Muscle of leg (tissue), 11 donors: Measurements from ENCODE around the gene ULBP3. TPM values are rescaled to one million over a fixed set of nuclear protein-coding genes. Genes with fewer than 3 reads are reported as not detected.
A peak's percentile ranks its signal among the peaks of the same experiment; 100 is the strongest.
"Not testable (repeated sequence)": the region's sequence is repeated elsewhere in the genome, so short reads cannot be mapped to it uniquely, and the experiment has no call there.

Experiments
- DNase-seq: peaks from one replicate; pipeline ENCODE4 v3.0.0; 2013
- H3K27ac ChIP-seq: one replicate; pipeline ENCODE4 v1.5.1; 2013; ENCODE audit warnings: mild to moderate bottlenecking, low read length, control low read depth
- H3K27me3 ChIP-seq: one replicate; pipeline ENCODE4 v1.6.1; 2013; ENCODE audit warnings: low read length; ENCODE audit not compliant: control insufficient read depth, insufficient read depth
- H3K36me3 ChIP-seq: one replicate; pipeline ENCODE4 v1.6.1; 2013; ENCODE audit warnings: low read length; ENCODE audit not compliant: control insufficient read depth, insufficient read depth
- H3K4me1 ChIP-seq: one replicate; pipeline ENCODE4 v1.6.1; 2013; ENCODE audit warnings: low read length; ENCODE audit not compliant: control insufficient read depth, insufficient read depth
- H3K4me3 ChIP-seq: one replicate; pipeline ENCODE4 v1.5.1; 2013; ENCODE audit warnings: low read length, control low read depth
- H3K9me3 ChIP-seq: replicated peaks from 2 replicates; pipeline ENCODE4 v1.6.1; 2013; ENCODE audit warnings: low read depth, low read length; ENCODE audit not compliant: control insufficient read depth
- WGBS: methylation state at CpG from one replicate; pipeline ENCODE4 v1.1.5; 2013; ENCODE audit warnings: missing lambda C conversion rate; ENCODE audit not compliant: insufficient coverage; 5-methylcytosine and 5-hydroxymethylcytosine counted together
- polyA plus RNA-seq, 8 donors: library from polyadenylated mRNA; unstranded; fragments of 120-200 nt; gene quantifications; one replicate each; pipeline versions ENCODE4 v1.2.1 to v1.2.3, GENCODE V29; 2013; ENCODE audit warnings: inconsistent platforms in 1 of 8, low replicate concordance in 1 of 8; ENCODE audit not compliant: insufficient read length in 8 of 8, insufficient read depth in 1 of 8
- total RNA-seq: library from RNA; stranded (reverse); fragments of 120-200 nt; gene quantifications from one replicate; pipeline ENCODE4 v1.2.4, GENCODE V29; 2013

ULBP3 gene
- total and polyA plus RNA-seq, 9 donors = 1.5 to 3.9 (median 2.6) TPM

DNA sequence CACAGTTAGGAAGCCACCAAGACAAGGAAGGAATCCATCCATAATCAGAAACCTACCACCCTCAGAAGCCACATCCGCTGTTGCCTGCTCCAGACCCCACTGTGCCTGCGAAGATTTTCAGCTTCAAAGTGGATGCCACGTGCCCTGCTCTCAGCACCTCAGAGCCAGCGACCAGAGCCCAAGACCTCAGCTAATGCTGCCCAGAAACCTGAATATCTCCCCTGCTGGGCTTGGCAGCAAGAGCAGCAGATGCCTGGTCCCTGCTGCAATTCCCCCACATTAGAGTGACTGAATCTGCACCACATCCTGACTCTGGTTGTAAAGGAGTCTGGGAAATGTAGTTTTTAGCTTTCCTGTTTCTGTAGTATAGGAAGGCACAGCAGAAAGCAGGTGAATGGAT is 10.7 kb upstream of the ULBP3 start:
- no peaks in the 10 kb centered on the region for H3K9me3 ChIP-seq
- no peaks in the 10 kb centered on the region for H3K36me3 ChIP-seq
- no peak for DNase-seq
- H3K4me1 ChIP-seq = peaks cover 2% of the 10 kb centered on the region
- H3K4me3 ChIP-seq = no peak overlapping the region
- H3K27me3 ChIP-seq = no peaks in the 10 kb centered on the region
- 65% methylated on average over 4 of the region's 4 CpGs for WGBS
- H3K27ac ChIP-seq = no peak overlapping the region

DNA sequence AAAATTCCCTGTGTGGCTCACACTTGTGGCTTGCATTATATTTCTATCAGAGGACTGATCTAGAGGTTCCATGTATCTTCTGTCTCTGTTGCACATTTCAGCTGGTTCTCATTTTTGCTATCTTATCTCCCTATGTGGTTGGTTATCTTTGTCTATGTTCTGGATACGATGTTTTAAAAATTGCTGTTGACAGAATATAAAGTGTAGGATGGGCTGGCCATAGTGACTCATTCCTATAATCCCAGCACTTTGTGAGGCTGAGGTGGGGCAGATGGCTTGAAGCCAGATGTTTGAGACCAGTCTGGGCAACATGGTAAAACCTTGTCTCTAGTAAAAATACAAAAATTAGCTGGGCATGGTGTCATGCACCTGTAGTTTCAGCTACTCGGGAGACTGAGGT is 9.9 kb upstream of the ULBP3 start:
- 71% methylated on average over 1 of the region's 2 CpGs for WGBS
- Histone ChIP-seq H3K4me1 (peaks cover 3% of the 10 kb centered on the region), H3K9me3 (no peaks in the 10 kb centered on the region), H3K4me3 (no peak overlapping the region), H3K27me3 (no peaks in the 10 kb centered on the region), H3K27ac (no peak overlapping the region), H3K36me3 (no peaks in the 10 kb centered on the region)
- DNase-seq = no peak

DNA sequence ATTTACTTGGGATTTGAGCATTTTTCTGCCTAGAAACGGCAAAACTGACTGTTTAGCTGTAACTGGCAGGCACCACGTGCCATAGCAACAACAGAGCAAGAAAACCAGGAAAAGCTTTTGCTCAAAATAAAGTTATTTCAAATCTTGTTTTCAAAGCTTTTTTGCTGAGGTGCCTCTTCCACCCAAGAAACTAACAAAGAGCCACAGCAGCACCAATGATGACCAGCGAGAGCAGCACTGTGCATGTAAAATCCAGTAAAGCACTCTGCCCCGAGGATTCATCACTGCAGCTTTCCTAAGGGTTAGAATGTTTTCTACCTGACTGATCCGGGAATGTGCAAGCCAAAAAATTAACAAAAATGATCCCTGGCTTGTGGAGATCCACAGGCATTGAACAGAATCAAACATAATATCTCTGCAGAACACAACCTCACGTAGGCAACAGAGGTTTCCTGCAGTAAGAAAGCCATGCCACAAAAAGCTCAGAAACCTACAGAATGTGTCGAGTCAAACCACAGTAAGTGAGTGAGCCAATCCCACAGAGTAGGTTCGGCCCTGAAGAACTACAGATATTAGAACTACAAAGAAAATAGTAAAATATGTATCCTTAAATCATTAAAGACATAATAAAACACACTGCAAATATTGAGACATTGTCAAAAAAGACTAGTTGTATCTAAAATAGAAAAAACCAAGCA is 7.4 kb upstream of the ULBP3 start:
- 62% methylated on average over 4 of the region's 8 CpGs for WGBS

DNA sequence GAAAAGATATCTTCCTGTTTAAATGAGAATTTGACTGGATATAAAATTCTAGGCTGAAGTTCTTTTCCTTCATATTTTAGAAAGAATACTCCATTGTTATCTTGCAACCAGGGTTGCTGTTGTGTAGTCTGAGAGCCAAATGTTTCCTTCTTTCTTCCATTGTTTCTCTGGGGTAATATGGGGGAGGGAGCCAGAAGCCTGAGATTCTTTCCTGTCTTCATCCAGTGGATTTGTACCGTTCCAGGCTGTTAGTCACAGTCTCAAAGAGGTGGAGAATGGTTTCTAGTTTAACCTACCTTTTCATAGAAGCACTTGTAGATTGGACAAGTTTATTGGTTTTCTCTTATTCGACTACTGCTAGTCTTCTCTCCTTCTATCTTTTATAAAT is 6.1 kb upstream of the ULBP3 start:
- no CpG with 5 or more reads among the region's 2 CpGs for WGBS
- H3K9me3 ChIP-seq = no peaks in the 10 kb centered on the region
- H3K4me1 ChIP-seq = peaks cover 8% of the 10 kb centered on the region
- H3K27me3 ChIP-seq = no peaks in the 10 kb centered on the region
- peak; percentile 34 for DNase-seq
- no peak overlapping the region for H3K27ac ChIP-seq
- no peaks in the 10 kb centered on the region for H3K36me3 ChIP-seq
- H3K4me3 ChIP-seq = no peak overlapping the region

More for the DNA sequence above, 7.4 kb upstream of the ULBP3 start:
- Histone ChIP-seq H3K4me3 (no peak overlapping the region), H3K4me1 (peaks cover 8% of the 10 kb centered on the region), H3K27me3 (no peaks in the 10 kb centered on the region), H3K36me3 (no peaks in the 10 kb centered on the region), H3K27ac (no peak overlapping the region), H3K9me3 (no peaks in the 10 kb centered on the region)
- no peak for DNase-seq

DNA sequence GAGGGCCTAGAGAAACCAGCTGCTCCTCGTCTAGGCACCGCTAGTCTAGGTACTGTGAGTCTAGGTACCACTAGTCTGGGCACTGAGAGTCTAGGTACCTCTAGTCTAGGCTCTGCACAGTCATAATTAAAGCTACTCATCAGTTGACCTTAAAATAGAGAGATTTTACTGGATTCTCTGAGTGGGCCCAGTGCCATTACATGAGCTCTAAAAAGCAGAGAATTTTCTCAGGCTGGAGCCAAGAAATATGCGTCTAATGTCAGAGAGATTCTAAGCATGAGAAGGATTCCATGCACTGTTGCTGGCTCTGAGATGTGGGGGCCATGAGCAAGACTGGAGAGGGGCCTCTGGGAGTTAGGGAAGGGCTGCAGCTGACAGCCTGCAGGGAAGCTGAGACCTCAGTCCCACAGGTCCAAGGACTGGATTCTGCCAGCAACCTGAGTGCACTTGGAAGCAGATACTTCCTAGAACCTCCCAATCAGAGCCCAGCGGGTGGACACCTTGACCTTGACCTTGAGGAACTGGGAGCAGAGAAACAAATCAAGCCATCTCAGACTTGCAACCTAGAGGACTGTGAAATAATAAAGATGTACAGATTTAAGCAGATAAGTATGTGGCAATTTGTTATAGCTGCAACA is 5.6 kb upstream of the ULBP3 start:
- WGBS = no CpG with 5 or more reads among the region's 4 CpGs
- H3K27ac ChIP-seq, H3K27me3 ChIP-seq, H3K9me3 ChIP-seq, H3K36me3 ChIP-seq, H3K4me3 ChIP-seq: not testable (repeated sequence)
- peak; percentile 58 for DNase-seq
- peaks cover 11% of the 10 kb centered on the region for H3K4me1 ChIP-seq

DNA sequence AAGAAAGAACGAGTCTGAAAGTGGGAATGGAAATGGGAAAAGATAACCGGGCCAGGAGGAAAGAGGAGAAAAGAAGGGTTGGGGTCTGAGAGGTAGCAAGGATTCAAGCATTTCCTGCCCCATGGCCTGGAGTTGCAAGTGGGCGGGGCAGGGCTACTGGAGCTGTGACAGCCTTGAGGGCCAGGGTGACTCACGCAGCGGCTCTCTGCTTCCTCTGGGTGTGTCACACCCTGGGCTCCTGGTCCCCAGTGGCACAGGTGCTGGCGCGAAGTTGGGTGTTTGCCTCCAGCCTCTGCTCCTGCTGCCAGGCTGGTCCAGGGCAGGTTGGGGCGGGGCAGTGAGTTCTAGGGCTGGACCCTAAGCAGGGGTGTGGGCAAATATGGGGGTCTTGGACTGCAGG is 3.3 kb upstream of the ULBP3 start:
- Histone ChIP-seq H3K36me3 (no peaks in the 10 kb centered on the region), H3K4me3 (no peak overlapping the region), H3K4me1 (peaks cover 20% of the 10 kb centered on the region), H3K27ac (no peak overlapping the region), H3K9me3 (no peaks in the 10 kb centered on the region), H3K27me3 (peaks cover 2% of the 10 kb centered on the region)
- DNase-seq = peak; percentile 11
- 66% methylated on average over 6 of the region's 8 CpGs for WGBS

DNA sequence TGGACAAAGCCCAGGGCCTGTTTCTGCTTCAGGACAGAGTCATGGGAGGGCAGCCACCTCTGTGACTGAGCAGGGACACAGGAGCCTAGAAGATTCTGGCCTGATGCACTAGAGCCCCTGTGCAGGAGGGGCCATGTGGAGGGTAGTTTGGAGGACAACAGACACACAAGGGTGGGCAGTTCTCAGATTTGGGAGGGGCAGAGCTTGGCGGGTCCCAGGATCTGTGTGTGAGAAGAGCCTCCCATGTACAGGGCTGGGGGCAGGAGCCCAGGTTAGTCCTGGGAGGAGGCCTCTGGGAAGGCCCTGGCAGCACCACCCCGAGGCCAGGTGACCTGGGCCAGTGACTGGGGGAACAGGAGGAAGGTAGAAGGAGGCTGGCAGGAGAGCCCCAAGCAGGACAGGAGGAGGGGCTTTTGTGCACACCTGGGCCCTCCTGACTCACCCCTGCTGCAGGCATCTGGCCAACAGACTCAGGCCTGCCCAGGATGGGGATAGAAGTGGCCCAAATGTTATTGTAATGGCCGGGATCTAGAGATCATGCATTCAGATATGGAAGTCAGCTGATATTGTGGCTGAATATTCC is 1.4 kb upstream of the ULBP3 start:
- DNase-seq = no peak
- Histone ChIP-seq H3K9me3 (no peaks in the 10 kb centered on the region), H3K27me3 (peaks cover 2% of the 10 kb centered on the region), H3K4me1 (peaks cover 20% of the 10 kb centered on the region), H3K4me3 (no peak overlapping the region), H3K36me3 (peaks cover under 1% of the 10 kb centered on the region), H3K27ac (no peak overlapping the region)
- whole genome bisulfite sequencing = 69% methylated on average over 1 of the region's 3 CpGs

DNA sequence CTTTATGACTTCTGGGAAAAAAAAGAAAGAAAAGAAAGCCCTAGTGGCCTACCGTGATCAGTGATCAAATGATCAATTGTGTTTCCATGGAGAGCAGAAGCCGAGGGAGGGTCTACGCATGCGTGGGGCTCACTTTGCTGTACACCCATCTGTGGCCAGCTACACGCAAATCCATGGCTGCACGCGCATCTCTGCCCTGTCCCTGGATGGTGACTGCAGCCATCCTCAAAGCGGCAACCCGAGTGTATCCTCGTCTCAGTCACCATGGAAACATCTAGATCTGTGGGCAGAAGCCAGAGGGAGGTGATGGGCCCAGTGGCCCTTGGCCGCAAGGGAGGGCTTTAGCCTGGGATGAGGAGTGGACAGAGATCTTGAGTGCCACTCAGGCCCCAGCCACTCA is 785 bp upstream of the ULBP3 start:
- Histone ChIP-seq H3K36me3 (peaks cover 4% of the 10 kb centered on the region), H3K27me3 (peaks cover 2% of the 10 kb centered on the region), H3K27ac (no peak overlapping the region), H3K9me3 (no peaks in the 10 kb centered on the region), H3K4me1 (peaks cover 20% of the 10 kb centered on the region), H3K4me3 (peak overlapping the region; percentile 67)
- no peak for DNase-seq
- WGBS = 49% methylated on average over 7 of the region's 11 CpGs

DNA sequence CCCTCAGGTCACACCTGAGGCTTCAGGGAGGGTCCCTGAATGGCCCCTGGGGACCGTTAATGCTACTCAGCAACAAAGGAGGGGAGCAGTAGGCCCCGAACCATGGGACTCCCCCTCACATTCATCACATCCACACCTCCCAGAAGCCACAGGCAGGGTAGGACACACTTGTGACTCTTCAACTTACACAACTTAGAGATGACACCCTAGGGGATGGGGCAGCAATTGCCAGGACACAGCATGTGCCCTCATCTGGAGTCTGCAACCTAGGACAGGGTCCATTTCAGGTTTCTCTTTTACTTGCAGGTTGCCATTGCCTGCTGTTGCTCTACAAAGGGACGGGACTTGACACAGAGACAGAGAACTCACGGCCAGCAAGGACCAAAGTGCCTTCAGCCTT is 770 bp downstream of the ULBP3 start:
- 17% methylated on average over 2 of the region's 4 CpGs for WGBS
- Histone ChIP-seq H3K9me3 (no peaks in the 10 kb centered on the region), H3K27me3 (peaks cover 2% of the 10 kb centered on the region), H3K27ac (no peak overlapping the region), H3K36me3 (peaks cover 7% of the 10 kb centered on the region), H3K4me3 (peak overlapping the region; percentile 67), H3K4me1 (peaks cover 17% of the 10 kb centered on the region)
- DNase-seq = no peak

DNA sequence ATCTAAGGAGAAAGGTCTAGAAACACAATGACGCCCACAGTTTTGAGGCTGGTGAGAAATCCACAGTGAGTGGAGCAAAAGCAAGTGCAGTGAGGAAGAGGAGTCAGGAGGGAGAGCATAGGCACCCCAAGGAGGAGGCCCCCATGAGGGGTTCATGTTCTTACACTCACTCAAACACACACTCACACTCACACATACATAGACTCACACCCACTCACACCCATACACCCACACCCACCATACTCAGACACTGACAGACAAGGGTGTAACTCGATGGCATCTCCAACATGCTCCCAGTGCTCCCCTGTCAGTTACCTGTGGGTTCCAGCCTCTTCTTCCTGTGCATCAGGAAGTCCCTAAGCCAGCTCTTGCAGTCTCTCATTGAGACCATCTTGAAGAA is 3.8 kb downstream of the ULBP3 start:
- WGBS = 95% methylated on average over 2 of the region's 2 CpGs
- peaks cover 12% of the 10 kb centered on the region for H3K4me1 ChIP-seq
- peaks cover 7% of the 10 kb centered on the region for H3K36me3 ChIP-seq
- no peaks in the 10 kb centered on the region for H3K9me3 ChIP-seq
- H3K4me3 ChIP-seq = no peak overlapping the region
- DNase-seq = no peak
- H3K27me3 ChIP-seq = peaks cover 2% of the 10 kb centered on the region
- H3K27ac ChIP-seq = no peak overlapping the region
